ELF-1 (cell line): ENCODE results near the gene RGS7BP.

Source experiments
- DNase-seq: peaks from one replicate; pipeline ENCODE4 v3.0.0-alpha.2; 2016; ENCODE audit warnings: low read depth, low spot score

Gene RGS7BP

GRCh38 chr5:64632251-64632650 is 126.4 kb downstream of the RGS7BP start:
- no peak for DNase-seq

- no peak for DNase-seq
Measured at GRCh38 chr5:64634997-64635686, 129.3 kb downstream of the RGS7BP start.

- no peak for DNase-seq
Measured at GRCh38 chr5:64637144-64637543, 131.3 kb downstream of the RGS7BP start.

GRCh38 chr5:64637837-64638443 is 132.1 kb downstream of the RGS7BP start:
- DNase-seq, result peak; percentile 33

GRCh38 chr5:64644831-64645230 is 139.0 kb downstream of the RGS7BP start:
- no peak for DNase-seq

GRCh38 chr5:64646169-64646568 is 140.4 kb downstream of the RGS7BP start:
- DNase-seq, result no peak

GRCh38 chr5:64649512-64649911 is 143.7 kb downstream of the RGS7BP start:
- DNase-seq, result no peak

- DNase-seq, result no peak
Measured at GRCh38 chr5:64653766-64654560, 148.1 kb downstream of the RGS7BP start.

- DNase-seq, result no peak
Measured at GRCh38 chr5:64654561-64654938, 148.7 kb downstream of the RGS7BP start.

- DNase-seq, result no peak
Measured at GRCh38 chr5:64655596-64655995, 149.8 kb downstream of the RGS7BP start.

- no peak for DNase-seq
Measured at GRCh38 chr5:64659289-64659688, 153.5 kb downstream of the RGS7BP start.
